ENCODE data around the gene ACOX1. TPM values are rescaled to one million over a fixed set of nuclear protein-coding genes. Genes with fewer than 3 reads are reported as not detected.
A peak's percentile ranks its signal among the peaks of the same experiment; 100 is the strongest.

The ACOX1 gene
- total and polyA plus RNA-seq, 4 donors: 33.3 to 293 (median 63.4) TPM

DNA sequence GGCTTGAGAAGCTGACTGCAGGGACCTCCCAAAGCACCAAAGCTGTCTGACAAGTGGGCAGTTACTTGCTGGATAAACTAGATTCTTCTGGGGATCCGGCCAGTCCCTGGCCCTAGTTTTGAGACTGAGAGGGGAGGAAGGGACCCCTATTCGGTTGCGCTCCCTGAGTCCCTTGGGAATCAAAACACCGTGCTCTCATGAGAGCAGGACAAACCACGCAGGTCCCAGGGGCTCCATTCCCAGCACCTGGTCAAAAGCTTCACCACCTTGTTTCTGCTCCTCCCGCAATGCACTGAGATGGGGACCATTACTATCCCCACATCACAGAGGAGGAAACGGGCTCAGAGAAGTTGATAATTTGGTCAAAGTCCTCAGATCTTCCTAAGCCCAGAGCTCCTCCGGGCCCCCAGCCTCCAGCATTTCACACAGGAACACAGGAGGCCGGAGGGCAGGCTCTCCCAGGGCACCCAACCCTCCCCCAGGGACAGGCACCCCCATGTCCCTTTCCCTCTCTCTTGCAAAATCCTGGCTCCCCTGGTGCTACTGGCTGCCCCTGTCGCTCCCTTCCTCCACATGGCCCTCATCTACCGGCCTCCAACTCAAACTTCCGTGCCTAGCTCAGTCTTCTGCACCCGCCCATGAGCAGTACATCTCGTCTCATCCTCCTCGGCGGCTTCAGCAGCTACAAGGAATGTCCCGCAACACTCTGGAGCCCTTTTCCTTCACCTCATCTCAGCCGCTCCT is 85.5 kb downstream of the ACOX1 start (continued):
- TF ChIP-seq, protein P1, sequence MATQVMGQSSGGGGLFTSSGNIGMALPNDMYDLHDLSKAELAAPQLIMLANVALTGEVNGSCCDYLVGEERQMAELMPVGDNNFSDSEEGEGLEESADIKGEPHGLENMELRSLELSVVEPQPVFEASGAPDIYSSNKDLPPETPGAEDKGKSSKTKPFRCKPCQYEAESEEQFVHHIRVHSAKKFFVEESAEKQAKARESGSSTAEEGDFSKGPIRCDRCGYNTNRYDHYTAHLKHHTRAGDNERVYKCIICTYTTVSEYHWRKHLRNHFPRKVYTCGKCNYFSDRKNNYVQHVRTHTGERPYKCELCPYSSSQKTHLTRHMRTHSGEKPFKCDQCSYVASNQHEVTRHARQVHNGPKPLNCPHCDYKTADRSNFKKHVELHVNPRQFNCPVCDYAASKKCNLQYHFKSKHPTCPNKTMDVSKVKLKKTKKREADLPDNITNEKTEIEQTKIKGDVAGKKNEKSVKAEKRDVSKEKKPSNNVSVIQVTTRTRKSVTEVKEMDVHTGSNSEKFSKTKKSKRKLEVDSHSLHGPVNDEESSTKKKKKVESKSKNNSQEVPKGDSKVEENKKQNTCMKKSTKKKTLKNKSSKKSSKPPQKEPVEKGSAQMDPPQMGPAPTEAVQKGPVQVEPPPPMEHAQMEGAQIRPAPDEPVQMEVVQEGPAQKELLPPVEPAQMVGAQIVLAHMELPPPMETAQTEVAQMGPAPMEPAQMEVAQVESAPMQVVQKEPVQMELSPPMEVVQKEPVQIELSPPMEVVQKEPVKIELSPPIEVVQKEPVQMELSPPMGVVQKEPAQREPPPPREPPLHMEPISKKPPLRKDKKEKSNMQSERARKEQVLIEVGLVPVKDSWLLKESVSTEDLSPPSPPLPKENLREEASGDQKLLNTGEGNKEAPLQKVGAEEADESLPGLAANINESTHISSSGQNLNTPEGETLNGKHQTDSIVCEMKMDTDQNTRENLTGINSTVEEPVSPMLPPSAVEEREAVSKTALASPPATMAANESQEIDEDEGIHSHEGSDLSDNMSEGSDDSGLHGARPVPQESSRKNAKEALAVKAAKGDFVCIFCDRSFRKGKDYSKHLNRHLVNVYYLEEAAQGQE (IDR thresholded peaks at IDR 0.05): no peak

DNA sequence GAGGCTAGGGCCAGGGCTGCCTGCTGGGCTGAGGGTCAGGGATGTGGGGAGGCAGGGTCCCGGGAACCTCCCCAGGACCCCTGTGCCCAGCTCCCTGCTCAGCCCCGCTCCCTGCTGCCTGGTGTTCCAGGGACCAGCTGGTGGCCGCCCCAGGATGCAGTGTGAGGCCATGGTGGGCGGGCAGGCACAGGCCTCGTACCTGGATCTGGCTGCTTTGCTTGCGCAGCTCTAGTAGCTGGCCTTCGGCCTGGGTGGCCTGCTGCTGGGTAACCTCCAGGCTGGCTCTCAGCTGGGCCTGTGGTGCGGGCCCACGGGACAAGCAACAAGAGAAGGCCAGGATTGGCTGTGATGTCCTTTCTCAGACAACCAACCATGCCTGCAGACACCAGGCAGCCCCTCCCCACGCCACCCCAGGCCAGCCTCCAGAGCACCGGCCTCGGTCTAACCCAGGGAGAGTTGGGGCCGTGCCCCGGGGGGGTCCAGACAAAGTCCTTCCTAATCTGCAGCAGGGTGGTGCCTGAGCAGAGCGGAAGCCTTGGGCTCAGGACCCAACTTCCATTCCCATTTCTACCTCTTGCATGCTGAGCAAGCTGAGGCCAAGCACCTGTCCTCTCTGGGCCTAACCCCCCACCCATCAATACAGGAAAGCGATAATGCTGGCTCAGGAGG is 86.3 kb downstream of the ACOX1 start:
- Histone ChIP-seq H3K27me3 (ENCODE audit: control insufficient read depth in 4 of 4, insufficient read depth in 4 of 4, low read length in 3 of 4) (no peaks in the 10 kb centered on the region), H3K4me1 (ENCODE audit: control insufficient read depth in 4 of 4, insufficient read depth in 4 of 4, low read length in 3 of 4) (peaks cover 11 to 38% (median 24%) of the 10 kb centered on the region in 4 donors), H3K36me3 (ENCODE audit: control insufficient read depth in 4 of 4, insufficient read depth in 3 of 4, low read depth in 1 of 4, low read length in 3 of 4) (peaks cover 0 to 1% (median 0%) of the 10 kb centered on the region in 4 donors), H3K27ac (ENCODE audit: low read depth in 1 of 2, low read length in 2 of 2) (no peak overlapping the region), H3K9me3 (ENCODE audit: control insufficient read depth in 4 of 4, low read length in 3 of 4) (no peaks in the 10 kb centered on the region), H3K9ac (ENCODE audit: low read depth in 1 of 2, low read length in 2 of 2) (no peak overlapping the region), H3K4me3 (ENCODE audit: low read depth in 1 of 3, low read length in 3 of 3) (no peak overlapping the region)
- TF ChIP-seq, protein P2, sequence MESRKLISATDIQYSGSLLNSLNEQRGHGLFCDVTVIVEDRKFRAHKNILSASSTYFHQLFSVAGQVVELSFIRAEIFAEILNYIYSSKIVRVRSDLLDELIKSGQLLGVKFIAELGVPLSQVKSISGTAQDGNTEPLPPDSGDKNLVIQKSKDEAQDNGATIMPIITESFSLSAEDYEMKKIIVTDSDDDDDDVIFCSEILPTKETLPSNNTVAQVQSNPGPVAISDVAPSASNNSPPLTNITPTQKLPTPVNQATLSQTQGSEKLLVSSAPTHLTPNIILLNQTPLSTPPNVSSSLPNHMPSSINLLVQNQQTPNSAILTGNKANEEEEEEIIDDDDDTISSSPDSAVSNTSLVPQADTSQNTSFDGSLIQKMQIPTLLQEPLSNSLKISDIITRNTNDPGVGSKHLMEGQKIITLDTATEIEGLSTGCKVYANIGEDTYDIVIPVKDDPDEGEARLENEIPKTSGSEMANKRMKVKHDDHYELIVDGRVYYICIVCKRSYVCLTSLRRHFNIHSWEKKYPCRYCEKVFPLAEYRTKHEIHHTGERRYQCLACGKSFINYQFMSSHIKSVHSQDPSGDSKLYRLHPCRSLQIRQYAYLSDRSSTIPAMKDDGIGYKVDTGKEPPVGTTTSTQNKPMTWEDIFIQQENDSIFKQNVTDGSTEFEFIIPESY (IDR thresholded peaks at IDR 0.05): no peak
- TF ChIP-seq TAF1 (conservative IDR thresholded peaks at IDR 0.05) (no peak), JUND (IDR thresholded peaks at IDR 0.05) (no peak)
- DNase-seq (ENCODE audit: low spot score): no peak
- 95% methylated on average over 16 of the region's 16 CpGs for WGBS

DNA sequence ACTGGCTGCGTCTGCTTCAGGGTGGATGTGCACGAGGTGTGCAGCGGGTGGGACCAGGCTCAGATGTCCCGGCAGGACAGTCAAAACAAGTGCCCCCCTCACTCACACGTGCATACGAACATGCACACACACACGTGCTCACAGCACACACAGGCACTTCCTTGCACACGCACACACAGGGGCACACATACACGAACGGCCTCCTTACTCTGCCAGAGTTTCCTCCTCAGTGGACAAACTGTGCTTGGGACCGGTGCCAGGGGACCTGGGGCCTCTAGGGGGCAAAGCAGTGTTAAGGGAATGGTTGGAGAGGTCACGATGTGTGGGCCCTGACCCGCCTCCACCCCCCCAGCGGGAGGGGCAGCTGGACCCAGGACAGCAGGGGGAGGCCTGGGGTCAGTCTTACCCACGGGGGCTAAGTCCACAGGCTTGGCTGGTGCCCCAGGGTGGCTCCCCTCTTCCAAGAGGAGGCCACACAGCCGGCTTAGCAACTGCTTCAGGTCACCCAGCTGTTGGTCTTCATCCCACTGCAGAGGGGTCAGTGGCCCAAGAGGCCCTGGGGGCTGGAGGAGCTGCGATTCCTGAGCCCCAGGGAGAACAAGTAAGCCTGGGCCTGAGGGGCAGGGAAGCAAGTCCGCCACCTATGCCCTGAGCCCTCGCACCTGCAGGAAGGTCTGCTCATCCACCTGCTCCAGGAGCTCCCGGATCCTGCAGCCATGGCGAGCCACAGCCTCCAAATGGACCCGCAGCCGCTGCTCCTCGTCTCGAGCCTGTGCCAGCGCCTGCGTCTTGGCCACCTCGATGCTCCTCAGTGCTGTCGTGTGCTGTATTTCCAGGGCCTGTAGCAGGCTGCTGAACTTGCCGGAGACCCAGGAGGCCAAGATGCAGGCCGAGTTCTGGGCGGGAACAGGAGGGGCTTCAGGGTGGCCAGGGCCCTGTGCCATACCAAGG is 87.1 kb downstream of the ACOX1 start:
- DNase-seq (ENCODE audit: low spot score): peak; percentile 71
- TF ChIP-seq HNF4A (conservative IDR thresholded peaks at IDR 0.05): peak in 1 of 2 donors; percentile 35
- TF ChIP-seq FOXA1 (IDR thresholded peaks at IDR 0.05): no peak
- no peaks in the 10 kb centered on the region for H3K27me3 ChIP-seq (ENCODE audit: control insufficient read depth in 4 of 4, insufficient read depth in 4 of 4, low read length in 3 of 4)
- no peak overlapping the region for H3K9ac ChIP-seq (ENCODE audit: low read depth in 1 of 2, low read length in 2 of 2)
- 78% methylated on average over 32 of the region's 32 CpGs for WGBS
- peaks cover 0 to 1% (median 0%) of the 10 kb centered on the region in 4 donors for H3K36me3 ChIP-seq (ENCODE audit: control insufficient read depth in 4 of 4, insufficient read depth in 3 of 4, low read depth in 1 of 4, low read length in 3 of 4)
- no peaks in the 10 kb centered on the region for H3K9me3 ChIP-seq (ENCODE audit: control insufficient read depth in 4 of 4, low read length in 3 of 4)
- peaks cover 11 to 38% (median 24%) of the 10 kb centered on the region in 4 donors for H3K4me1 ChIP-seq (ENCODE audit: control insufficient read depth in 4 of 4, insufficient read depth in 4 of 4, low read length in 3 of 4)
- no peak overlapping the region for H3K4me3 ChIP-seq (ENCODE audit: low read depth in 1 of 3, low read length in 3 of 3)
- no peak overlapping the region for H3K27ac ChIP-seq (ENCODE audit: low read depth in 1 of 2, low read length in 2 of 2)

Other genes with a start within 250 kb of the ACOX1 start
- gene GALK1, start 214.0 kb downstream of the ACOX1 start, total RNA-seq: 100 to 1,000 TPM in 1 of 2 donors, 10 to 100 TPM in 1; 80.3 to 111 TPM
- gene GALK1, start 214.0 kb downstream of the ACOX1 start, polyA plus RNA-seq: 100 to 1,000 TPM in 1 of 2 donors, 10 to 100 TPM in 1; 59.0 to 230 TPM
- gene UNK, start 194.4 kb downstream of the ACOX1 start, total RNA-seq: 10 to 100 TPM; 11.5 to 16.4 TPM
- 1 to 10 TPM; 4.0 to 6.4 TPM for gene UNK, start 194.4 kb downstream of the ACOX1 start, polyA plus RNA-seq
- gene UNC13D, start 134.8 kb downstream of the ACOX1 start, total RNA-seq: 10 to 100 TPM; 10.3 to 22.9 TPM
- gene UNC13D, start 134.8 kb downstream of the ACOX1 start, polyA plus RNA-seq: 1 to 10 TPM; 2.1 to 4.9 TPM
- gene WBP2, start 123.8 kb downstream of the ACOX1 start, total RNA-seq: 10 to 100 TPM; 29.0 to 32.5 TPM
- 10 to 100 TPM; 70.7 to 99.4 TPM for gene WBP2, start 123.8 kb downstream of the ACOX1 start, polyA plus RNA-seq
- gene TRIM47, start 100.6 kb downstream of the ACOX1 start, total RNA-seq: 10 to 100 TPM in 1 of 2 donors, 1 to 10 TPM in 1; 6.9 to 15.4 TPM
- gene TRIM47, start 100.6 kb downstream of the ACOX1 start, polyA plus RNA-seq: 10 to 100 TPM; 12.2 to 18.5 TPM
- gene TRIM65, start 82.2 kb downstream of the ACOX1 start, total RNA-seq: 1 to 10 TPM; 7.7 to 8.6 TPM
- gene TRIM65, start 82.2 kb downstream of the ACOX1 start, polyA plus RNA-seq: 1 to 10 TPM; 1.5 to 5.3 TPM
- 10 to 100 TPM; 23.0 to 43.9 TPM for gene MRPL38, start 74.3 kb downstream of the ACOX1 start, total RNA-seq
- gene MRPL38, start 74.3 kb downstream of the ACOX1 start, polyA plus RNA-seq: 10 to 100 TPM; 57.1 to 63.9 TPM
- 1 to 10 TPM; 2.3 to 5.6 TPM for gene FBF1, start 38.1 kb downstream of the ACOX1 start, total RNA-seq
- 1 to 10 TPM in 1 of 2 donors, under 1 TPM in 1; 0.39 to 1.2 TPM for gene FBF1, start 38.1 kb downstream of the ACOX1 start, polyA plus RNA-seq
- 10 to 100 TPM; 12.0 to 18.3 TPM for gene TEN1, start 74 bp upstream of the ACOX1 start, total RNA-seq
- 10 to 100 TPM; 14.6 to 30.0 TPM for gene TEN1, start 74 bp upstream of the ACOX1 start, polyA plus RNA-seq
- 1 to 10 TPM; 1.5 to 6.3 TPM for gene CDK3, start 21.7 kb upstream of the ACOX1 start, total RNA-seq
- 1 to 10 TPM; 2.6 TPM for gene CDK3, start 21.7 kb upstream of the ACOX1 start, polyA plus RNA-seq
- under 1 TPM in 1 of 2 donors, not detected in 1; 0.33 TPM for gene EVPL, start 48.1 kb upstream of the ACOX1 start, total RNA-seq
- under 1 TPM; 0.03 to 0.21 TPM for gene EVPL, start 48.1 kb upstream of the ACOX1 start, polyA plus RNA-seq
- gene SRP68, start 93.4 kb upstream of the ACOX1 start, total RNA-seq: 10 to 100 TPM; 22.4 to 36.7 TPM
- 10 to 100 TPM; 17.7 to 34.9 TPM for gene SRP68, start 93.4 kb upstream of the ACOX1 start, polyA plus RNA-seq
- under 1 TPM in 1 of 2 donors, not detected in 1; 0.08 TPM for gene GALR2, start 95.6 kb upstream of the ACOX1 start, total RNA-seq
- under 1 TPM; 0.14 to 0.22 TPM for gene GALR2, start 95.6 kb upstream of the ACOX1 start, polyA plus RNA-seq
- gene ZACN, start 100.0 kb upstream of the ACOX1 start, total RNA-seq: not detected
- 1 to 10 TPM in 1 of 2 donors, under 1 TPM in 1; 0.35 to 1.9 TPM for gene ZACN, start 100.0 kb upstream of the ACOX1 start, polyA plus RNA-seq
- 10 to 100 TPM; 45.3 to 64.8 TPM for gene EXOC7, start 124.6 kb upstream of the ACOX1 start, total RNA-seq
- gene EXOC7, start 124.6 kb upstream of the ACOX1 start, polyA plus RNA-seq: 10 to 100 TPM; 28.0 to 31.1 TPM
- gene FOXJ1, start 162.1 kb upstream of the ACOX1 start, total RNA-seq: 1 to 10 TPM in 1 of 2 donors, under 1 TPM in 1; under 0.01 to 1.5 TPM
- gene FOXJ1, start 162.1 kb upstream of the ACOX1 start, polyA plus RNA-seq: not detected